ENCODE measurements around the gene TCF12.
"Not testable (repeated sequence)": the region's sequence is repeated elsewhere in the genome, so short reads cannot be mapped to it uniquely, and the experiment has no call there.

Gene TCF12

GRCh38 chr15:56930669-56931313, 12.3 kb downstream of the TCF12 start:
- no peak overlapping the region for H3K4me3 ChIP-seq (ENCODE audit: control insufficient read depth, low read depth, low read length)
- TF ChIP-seq CTCF (IDR thresholded peaks at IDR 0.05; ENCODE audit: control insufficient read depth, insufficient read depth, low read depth, low read length, missing control alignments) = no peak
- DNase-seq (ENCODE audit: low read depth) = no peak

- no peak for TF ChIP-seq CTCF (IDR thresholded peaks at IDR 0.05; ENCODE audit: control insufficient read depth, insufficient read depth, low read depth, low read length, missing control alignments)
- no peak overlapping the region for H3K4me3 ChIP-seq (ENCODE audit: control insufficient read depth, low read depth, low read length)
- no peak for DNase-seq (ENCODE audit: low read depth)
These were observed 13.4 kb downstream of the TCF12 start for GRCh38 chr15:56931639-56932508.

- not testable (repeated sequence) for DNase-seq (ENCODE audit: low read depth); H3K4me3 ChIP-seq (ENCODE audit: control insufficient read depth, low read depth, low read length)
These were observed 14.0 kb downstream of the TCF12 start for GRCh38 chr15:56932509-56932868.

GRCh38 chr15:56933410-56933809, 15.0 kb downstream of the TCF12 start:
- no peak overlapping the region for H3K4me3 ChIP-seq (ENCODE audit: control insufficient read depth, low read depth, low read length)
- DNase-seq (ENCODE audit: low read depth) = no peak
- TF ChIP-seq CTCF (IDR thresholded peaks at IDR 0.05; ENCODE audit: control insufficient read depth, insufficient read depth, low read depth, low read length, missing control alignments) = no peak

GRCh38 chr15:56933811-56934210, 15.4 kb downstream of the TCF12 start:
- DNase-seq (ENCODE audit: low read depth) = no peak

GRCh38 chr15:56934269-56934668, 15.8 kb downstream of the TCF12 start:
- TF ChIP-seq CTCF (IDR thresholded peaks at IDR 0.05; ENCODE audit: control insufficient read depth, insufficient read depth, low read depth, low read length, missing control alignments) = no peak
- H3K4me3 ChIP-seq (ENCODE audit: control insufficient read depth, low read depth, low read length) = no peak overlapping the region
- DNase-seq (ENCODE audit: low read depth) = no peak

More at GRCh38 chr15:56933811-56934210, 15.4 kb downstream of the TCF12 start:
- no peak for TF ChIP-seq CTCF (IDR thresholded peaks at IDR 0.05; ENCODE audit: control insufficient read depth, insufficient read depth, low read depth, low read length, missing control alignments)
- H3K4me3 ChIP-seq (ENCODE audit: control insufficient read depth, low read depth, low read length) = no peak overlapping the region

GRCh38 chr15:56936929-56937328, 18.5 kb downstream of the TCF12 start:
- H3K4me3 ChIP-seq (ENCODE audit: control insufficient read depth, low read depth, low read length) = no peak overlapping the region
- no peak for TF ChIP-seq CTCF (IDR thresholded peaks at IDR 0.05; ENCODE audit: control insufficient read depth, insufficient read depth, low read depth, low read length, missing control alignments)
- DNase-seq (ENCODE audit: low read depth) = no peak

All from AG09309 (cell line).